DND-41 (cell line): ENCODE data around the gene C12orf56.
"Not testable (repeated sequence)": the region's sequence is repeated elsewhere in the genome, so short reads cannot be mapped to it uniquely, and the experiment has no call there.

Experiments
- ATAC-seq: fragments of 200-7000 bp; cut with Tn5 transposase; 3 replicates; pipeline ENCODE4 v1.9.1; 2021; ENCODE audit warnings: low read depth; ENCODE audit not compliant: insufficient read depth
- DNase-seq: peaks from one replicate; pipeline ENCODE4 v3.0.0-alpha.2; 2020
- H2AFZ ChIP-seq: 2 replicates; pipeline ENCODE4 v1.6.0; 2012; ENCODE audit warnings: low read depth, low read length
- H3K27ac ChIP-seq: 2 replicates; pipeline ENCODE4 v1.5.1; 2012; ENCODE audit warnings: low read length, inconsistent platforms
- H3K27me3 ChIP-seq: fragments of 200-600 bp; sonication (generic); 2 replicates; pipeline ENCODE4 v1.6.0; 2012; ENCODE audit warnings: low read length, mild to moderate bottlenecking, inconsistent platforms; ENCODE audit not compliant: insufficient read depth, poor library complexity
- H3K36me3 ChIP-seq: 2 replicates; pipeline ENCODE4 v1.5.1; 2012; ENCODE audit warnings: low read length, inconsistent platforms; ENCODE audit not compliant: insufficient read depth
- H3K4me1 ChIP-seq: 2 replicates; pipeline ENCODE4 v1.5.1; 2012; ENCODE audit warnings: mild to moderate bottlenecking, low read length; ENCODE audit not compliant: insufficient read depth
- H3K4me2 ChIP-seq: 2 replicates; pipeline ENCODE4 v1.6.0; 2012; ENCODE audit warnings: mild to moderate bottlenecking, moderate library complexity, low read length, inconsistent platforms; ENCODE audit not compliant: insufficient read depth
- H3K4me3 ChIP-seq, 2 experiments: fragments of 200-600 bp in 1 of 2; shearing (Covaris generic) in 1 of 2; 2 replicates each; pipeline ENCODE4 v1.5.1; 2012 to 2016; ENCODE audit warnings: inconsistent platforms in 2 of 2, low read length in 2 of 2, mild to moderate bottlenecking in 2 of 2, low read depth in 1 of 2, moderate library complexity in 1 of 2
- H3K79me2 ChIP-seq: 2 replicates; pipeline ENCODE4 v1.6.0; 2012; ENCODE audit warnings: low read length, inconsistent platforms; ENCODE audit not compliant: insufficient read depth
- H3K9ac ChIP-seq: 2 replicates; pipeline ENCODE4 v1.6.0; 2012; ENCODE audit warnings: low read depth, mild to moderate bottlenecking, inconsistent platforms, low read length, moderate library complexity
- H3K9me3 ChIP-seq: 2 replicates; pipeline ENCODE4 v1.5.1; 2012; ENCODE audit warnings: low read length, moderate library complexity, mild to moderate bottlenecking, inconsistent platforms; ENCODE audit not compliant: insufficient read depth, severe bottlenecking
- H4K20me1 ChIP-seq: 2 replicates; pipeline ENCODE4 v1.6.0; 2012; ENCODE audit warnings: low read length; ENCODE audit not compliant: insufficient read depth
- CTCF ChIP-seq: IDR thresholded peaks from 2 replicates; pipeline ENCODE4 v1.5.1; 2012; ENCODE audit warnings: borderline replicate concordance, low read length, moderate library complexity, mild to moderate bottlenecking; ENCODE audit not compliant: poor library complexity, severe bottlenecking; ENCODE audit errors: extremely low read depth
- EZH2 ChIP-seq: IDR thresholded peaks from 3 replicates; pipeline ENCODE4 v1.6.1; 2012; ENCODE audit warnings: borderline replicate concordance, low read depth, mild to moderate bottlenecking, moderate library complexity, low read length, inconsistent platforms; ENCODE audit not compliant: severe bottlenecking

The C12orf56 gene

GRCh38 chr12:64352181-64352580, 38.4 kb downstream of the C12orf56 start:
- Histone ChIP-seq H3K79me2 (no peaks in the 10 kb centered on the region), H2AFZ (no peak overlapping the region), H3K9me3 (peaks cover 4% of the 10 kb centered on the region), H3K9ac (no peak overlapping the region), H3K36me3 (no peaks in the 10 kb centered on the region), H3K4me3 (no peak overlapping the region), H4K20me1 (no peaks in the 10 kb centered on the region), H3K27me3 (no peaks in the 10 kb centered on the region), H3K4me2 (no peak overlapping the region), H3K4me1 (no peaks in the 10 kb centered on the region), H3K27ac (no peak overlapping the region)
- DNase-seq (no peak), ATAC-seq (no peak)
- TF ChIP-seq EZH2 (no peak), CTCF (no peak)

- no peaks in the 10 kb centered on the region for H3K36me3 ChIP-seq
- H3K27me3 ChIP-seq = no peaks in the 10 kb centered on the region
- no peaks in the 10 kb centered on the region for H3K4me1 ChIP-seq
- H3K9ac ChIP-seq = no peak overlapping the region
- DNase-seq (no peak), ATAC-seq (no peak)
- no peaks in the 10 kb centered on the region for H4K20me1 ChIP-seq
- no peak overlapping the region for H2AFZ ChIP-seq
- no peak overlapping the region for H3K27ac ChIP-seq
- no peak for TF ChIP-seq EZH2
- TF ChIP-seq CTCF = no peak
- peaks cover 2% of the 10 kb centered on the region for H3K9me3 ChIP-seq
- no peaks in the 10 kb centered on the region for H3K79me2 ChIP-seq
- H3K4me2 ChIP-seq = no peak overlapping the region
- no peak overlapping the region for H3K4me3 ChIP-seq
Observed at GRCh38 chr12:64351265-64351664, 39.3 kb downstream of the C12orf56 start.

- Histone ChIP-seq H3K9me3 (no peaks in the 10 kb centered on the region), H3K36me3 (no peaks in the 10 kb centered on the region), H3K27me3 (no peaks in the 10 kb centered on the region), H3K4me2 (no peak overlapping the region), H3K4me1 (no peaks in the 10 kb centered on the region), H3K9ac (no peak overlapping the region), H2AFZ (no peak overlapping the region), H3K27ac (no peak overlapping the region), H3K79me2 (no peaks in the 10 kb centered on the region), H4K20me1 (no peaks in the 10 kb centered on the region), H3K4me3 (no peak overlapping the region)
- DNase-seq (no peak), ATAC-seq (no peak)
- no peak for TF ChIP-seq CTCF
- no peak for TF ChIP-seq EZH2
Observed at GRCh38 chr12:64347630-64348029, 42.9 kb downstream of the C12orf56 start.

- not testable (repeated sequence) for DNase-seq, H3K27ac ChIP-seq, H3K4me3 ChIP-seq, H3K79me2 ChIP-seq, H3K4me1 ChIP-seq, H2AFZ ChIP-seq, H3K4me2 ChIP-seq, H4K20me1 ChIP-seq, H3K27me3 ChIP-seq, H3K9me3 ChIP-seq, ATAC-seq, H3K36me3 ChIP-seq, H3K9ac ChIP-seq
Observed at GRCh38 chr12:64344631-64345030, 45.9 kb downstream of the C12orf56 start.

GRCh38 chr12:64340546-64340945, 50.0 kb downstream of the C12orf56 start:
- not testable (repeated sequence) for H4K20me1 ChIP-seq, H3K27ac ChIP-seq, H3K4me2 ChIP-seq, H3K9me3 ChIP-seq, H3K27me3 ChIP-seq, H3K79me2 ChIP-seq, DNase-seq, ATAC-seq, H2AFZ ChIP-seq, H3K9ac ChIP-seq, H3K4me3 ChIP-seq, H3K4me1 ChIP-seq, H3K36me3 ChIP-seq
